ENCODE results near the gene RBMS3. TPM values are rescaled to one million over a fixed set of nuclear protein-coding genes. Genes with fewer than 3 reads are reported as not detected.

RBMS3 gene
- total and polyA plus RNA-seq, 2 of the 8 experiments (the other 6 are each of a cell fraction or from before 2014, with no cell fraction given): 3.7 to 6.9 TPM

GRCh38 chr3:29301332-29302019 lies 20.6 kb downstream of the RBMS3 start (continued):
- TF ChIP-seq RFX5 (IDR thresholded peaks at IDR 0.05; ENCODE audit: borderline replicate concordance, low read depth, low read length) (no peak), GABPA (IDR thresholded peaks at IDR 0.05; ENCODE audit: borderline replicate concordance, insufficient read depth, low read length) (no peak), SAP30 (IDR thresholded peaks at IDR 0.05; ENCODE audit: insufficient read depth, insufficient replicate concordance, low read length) (no peak), SIRT6 (IDR thresholded peaks at IDR 0.05; ENCODE audit: low read length) (no peak), SRF (IDR thresholded peaks at IDR 0.05; ENCODE audit: low read depth, low read length) (no peak), HDAC6 (IDR thresholded peaks at IDR 0.05; ENCODE audit: low read depth, low read length) (no peak), RXRA (IDR thresholded peaks at IDR 0.05; ENCODE audit: insufficient read depth, low read depth, low read length) (no peak), EGR1 (IDR thresholded peaks at IDR 0.05; ENCODE audit: borderline replicate concordance, low read depth, low read length) (no peak), SP1 (IDR thresholded peaks at IDR 0.05; ENCODE audit: low read depth, low read length) (no peak)
